ENCODE measurements around the gene ZFP91.

Gene ZFP91

DNA sequence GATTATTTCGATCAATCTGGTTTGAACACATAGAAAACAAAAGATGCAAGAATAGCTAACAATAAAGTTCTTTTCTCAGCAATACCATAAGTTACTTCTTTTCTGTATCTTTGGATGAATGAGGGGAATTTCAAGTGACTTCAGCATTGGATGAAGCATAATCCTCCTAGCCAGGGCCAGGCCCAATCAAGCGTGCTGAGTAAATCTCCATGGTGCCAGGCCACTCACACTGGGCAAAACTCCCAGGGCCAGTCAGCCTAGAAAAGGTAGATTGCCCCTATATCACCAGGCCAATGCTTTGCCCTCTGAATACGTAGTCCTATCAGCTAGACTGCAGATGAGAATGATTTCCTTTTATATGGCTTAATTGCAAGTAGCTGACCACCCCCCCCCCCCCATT lies 49.6 kb downstream of the ZFP91 start:
- DNase-seq (ENCODE audit: low read depth in 1 of 2, low spot score in 1 of 2), result no peak

DNA sequence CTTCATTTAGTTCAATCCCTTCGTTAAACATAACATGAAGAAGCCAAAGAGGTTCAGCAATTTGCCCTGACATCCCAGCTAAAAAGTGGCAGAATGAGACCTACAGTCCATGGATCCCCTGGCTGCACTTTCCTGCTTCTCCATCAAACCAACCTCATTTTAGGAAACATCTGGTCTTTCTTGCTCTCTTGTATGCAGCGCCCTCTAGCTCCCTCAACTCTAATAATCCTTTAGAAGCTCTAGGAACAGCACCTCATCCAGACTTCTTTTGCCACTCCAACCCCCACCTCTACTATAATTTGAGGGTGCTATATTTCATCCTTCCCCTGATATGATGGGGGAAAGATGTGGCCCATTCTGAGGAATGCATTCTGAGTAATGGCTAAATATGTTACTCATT lies 51.0 kb downstream of the ZFP91 start:
- DNase-seq (ENCODE audit: low read depth in 1 of 2, low spot score in 1 of 2), result no peak

DNA sequence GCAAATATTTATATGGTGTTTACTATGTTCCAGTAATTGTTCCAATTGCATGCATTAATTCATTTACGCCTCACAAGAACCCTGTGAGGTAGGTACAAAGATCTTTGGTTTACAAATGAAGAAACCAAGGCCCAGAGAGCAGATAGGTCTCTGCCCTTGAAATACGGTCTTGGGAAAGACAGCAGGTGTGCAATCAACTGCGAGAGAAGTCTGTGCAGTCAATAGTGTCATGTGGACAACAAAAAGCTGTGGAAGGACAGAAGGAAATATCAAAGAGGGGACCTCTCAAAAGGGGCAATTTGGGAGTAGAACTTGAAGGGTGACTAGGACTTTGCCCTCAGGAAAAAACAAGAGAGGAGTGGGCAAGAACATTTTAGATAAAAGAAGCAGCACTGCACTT lies 52.5 kb downstream of the ZFP91 start:
- DNase-seq (ENCODE audit: low read depth in 1 of 2, low spot score in 1 of 2), result no peak

DNA sequence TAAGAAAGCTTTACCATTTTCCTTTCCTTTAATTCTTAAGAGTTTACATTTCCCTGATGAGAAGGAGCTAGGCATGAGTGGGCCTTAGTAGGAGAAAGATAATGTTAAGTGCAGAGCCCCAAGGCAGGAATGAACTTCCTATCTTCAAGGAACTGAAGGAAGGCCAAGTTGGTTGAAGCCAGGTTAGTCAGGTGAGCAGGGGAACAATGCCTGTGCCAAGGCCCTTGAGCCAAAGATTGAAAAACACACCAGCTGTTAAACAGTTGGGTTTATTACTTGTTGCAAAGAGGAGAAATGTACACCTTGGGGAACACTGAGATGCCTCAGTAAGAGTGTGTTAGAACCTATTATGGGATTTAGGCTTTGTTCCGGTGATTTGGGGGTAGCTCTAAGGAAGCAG lies 53.6 kb downstream of the ZFP91 start:
- DNase-seq (ENCODE audit: low read depth in 1 of 2, low spot score in 1 of 2), result no peak

DNA sequence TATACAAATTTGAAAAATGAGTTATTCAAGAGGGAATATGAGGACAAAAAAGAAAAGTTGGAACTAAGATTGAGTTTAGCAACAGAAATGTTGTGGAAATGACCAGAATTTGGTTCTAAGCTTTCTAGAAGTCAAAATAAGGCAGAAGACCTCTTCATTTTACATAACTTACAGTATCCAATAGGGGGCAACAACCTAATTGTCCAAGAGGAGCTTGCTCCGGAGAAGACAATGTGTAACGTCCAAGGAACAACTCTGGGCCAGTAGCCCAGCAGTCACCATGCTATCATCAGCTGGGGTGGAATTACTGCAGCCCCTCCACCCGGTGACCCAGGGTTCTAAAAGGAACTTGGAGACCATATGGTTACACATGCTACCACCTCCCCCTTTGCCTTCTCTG lies 57.7 kb downstream of the ZFP91 start:
- no peak for DNase-seq (ENCODE audit: low read depth in 1 of 2, low spot score in 1 of 2)

DNA sequence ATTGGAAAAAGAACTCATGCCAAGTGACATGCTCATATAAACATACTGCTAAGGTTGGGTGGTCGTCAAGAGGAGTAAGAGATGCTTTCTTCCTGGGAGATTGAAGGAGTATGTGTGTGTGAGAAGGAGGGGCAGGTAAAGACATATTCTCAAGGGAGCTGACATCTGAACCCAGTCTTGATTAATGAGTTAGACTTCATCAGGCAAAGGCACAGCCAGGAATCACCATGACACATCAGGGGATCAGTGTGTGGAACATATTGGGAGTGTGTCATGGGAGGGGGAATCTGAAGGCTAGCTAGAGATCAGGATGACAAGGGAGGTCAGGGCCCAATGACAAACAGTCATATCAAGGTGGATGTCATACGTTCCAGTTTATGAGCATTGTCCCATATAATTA lies 58.5 kb downstream of the ZFP91 start:
- no peak for DNase-seq (ENCODE audit: low read depth in 1 of 2, low spot score in 1 of 2)

DNA sequence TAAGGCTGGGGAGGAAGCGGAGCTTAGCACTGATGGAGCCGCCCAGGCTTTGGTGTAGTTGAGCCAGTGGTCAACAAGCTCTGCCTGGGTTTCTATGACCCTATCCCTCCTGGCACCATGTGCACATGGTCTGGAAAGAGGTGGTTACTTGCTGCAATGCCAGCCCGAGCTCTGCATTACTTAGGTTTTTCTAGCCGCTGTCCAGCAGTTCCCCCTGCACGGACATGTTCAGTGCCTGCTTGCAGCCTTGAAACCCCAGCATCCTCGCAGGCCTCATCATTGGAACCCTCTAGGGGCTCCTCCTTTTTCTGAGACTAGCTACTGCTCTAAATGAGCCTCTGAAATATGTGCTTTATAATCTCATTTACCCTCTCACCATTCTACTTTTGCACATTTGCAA lies 60.2 kb downstream of the ZFP91 start:
- no peak for DNase-seq (ENCODE audit: low read depth in 1 of 2, low spot score in 1 of 2)

DNA sequence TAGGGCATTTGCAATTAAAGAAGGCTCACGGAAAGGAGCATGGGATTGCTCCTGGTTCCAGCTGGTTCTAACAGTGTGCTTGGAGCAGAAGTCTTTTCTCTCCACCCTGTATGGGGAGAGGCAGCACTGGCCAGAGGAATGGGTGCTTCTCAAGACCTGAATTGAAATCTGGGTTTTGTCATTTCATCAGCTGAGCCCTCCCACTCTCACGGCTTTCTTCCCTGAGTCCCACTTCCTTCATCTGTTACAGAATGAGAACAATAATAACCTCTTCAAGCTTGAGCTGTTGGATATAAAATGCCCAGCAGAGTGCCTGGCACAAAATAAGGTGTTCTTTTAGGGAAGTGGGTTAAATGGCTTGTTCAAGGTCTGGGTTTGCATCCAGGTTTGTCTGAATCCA lies 60.8 kb downstream of the ZFP91 start:
- no peak for DNase-seq (ENCODE audit: low read depth in 1 of 2, low spot score in 1 of 2)

DNA sequence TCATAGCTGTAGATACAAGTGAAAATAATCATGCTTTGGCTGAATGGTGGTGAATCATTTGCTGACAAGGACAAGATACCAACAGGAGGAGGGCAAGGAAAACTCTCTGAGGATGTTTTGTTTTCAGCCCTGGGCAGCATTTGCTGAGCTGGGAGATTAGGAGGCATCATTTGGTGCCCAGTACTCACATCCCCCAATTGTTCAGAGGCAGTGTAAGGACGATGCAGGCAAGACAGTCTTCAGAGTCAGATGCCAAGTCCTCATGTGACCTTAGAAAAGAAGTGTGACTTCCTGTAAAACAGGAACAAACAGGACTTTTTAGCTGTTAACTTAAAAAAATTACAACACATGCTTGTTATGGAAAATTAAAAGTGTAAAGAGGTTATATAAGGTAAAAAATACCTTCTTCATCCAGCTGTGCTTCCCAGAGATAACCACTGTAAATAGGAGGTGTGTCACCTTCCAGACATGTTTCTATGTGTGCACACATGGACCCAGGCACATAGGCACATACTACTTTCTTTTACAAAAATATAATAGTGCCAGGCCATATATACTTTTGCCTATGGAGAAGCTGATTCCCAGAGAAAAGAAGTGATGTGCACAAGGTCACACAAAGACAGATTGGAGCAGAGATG lies 61.6 kb downstream of the ZFP91 start:
- DNase-seq (ENCODE audit: low read depth in 1 of 2, low spot score in 1 of 2), result no peak

DNA sequence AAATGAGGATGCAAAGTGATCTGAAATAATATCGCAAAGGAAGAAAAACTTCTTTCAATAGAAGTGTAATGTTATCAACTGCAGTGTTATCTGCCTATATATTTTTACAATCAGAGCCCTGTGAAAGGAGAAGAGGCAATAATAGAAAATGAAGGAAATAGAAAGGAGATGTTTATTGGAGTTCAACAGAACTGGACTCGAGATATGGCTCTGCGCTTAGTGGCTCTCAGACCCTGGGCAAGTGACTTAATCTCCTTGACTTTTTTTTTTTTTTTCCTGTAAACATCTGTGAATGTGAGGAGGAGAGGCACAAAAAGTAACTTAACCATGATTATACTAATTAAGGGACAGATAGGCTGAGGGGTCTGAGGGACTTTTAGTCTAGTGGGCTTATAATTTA lies 62.5 kb downstream of the ZFP91 start:
- DNase-seq (ENCODE audit: low read depth in 1 of 2, low spot score in 1 of 2), result no peak

DNA sequence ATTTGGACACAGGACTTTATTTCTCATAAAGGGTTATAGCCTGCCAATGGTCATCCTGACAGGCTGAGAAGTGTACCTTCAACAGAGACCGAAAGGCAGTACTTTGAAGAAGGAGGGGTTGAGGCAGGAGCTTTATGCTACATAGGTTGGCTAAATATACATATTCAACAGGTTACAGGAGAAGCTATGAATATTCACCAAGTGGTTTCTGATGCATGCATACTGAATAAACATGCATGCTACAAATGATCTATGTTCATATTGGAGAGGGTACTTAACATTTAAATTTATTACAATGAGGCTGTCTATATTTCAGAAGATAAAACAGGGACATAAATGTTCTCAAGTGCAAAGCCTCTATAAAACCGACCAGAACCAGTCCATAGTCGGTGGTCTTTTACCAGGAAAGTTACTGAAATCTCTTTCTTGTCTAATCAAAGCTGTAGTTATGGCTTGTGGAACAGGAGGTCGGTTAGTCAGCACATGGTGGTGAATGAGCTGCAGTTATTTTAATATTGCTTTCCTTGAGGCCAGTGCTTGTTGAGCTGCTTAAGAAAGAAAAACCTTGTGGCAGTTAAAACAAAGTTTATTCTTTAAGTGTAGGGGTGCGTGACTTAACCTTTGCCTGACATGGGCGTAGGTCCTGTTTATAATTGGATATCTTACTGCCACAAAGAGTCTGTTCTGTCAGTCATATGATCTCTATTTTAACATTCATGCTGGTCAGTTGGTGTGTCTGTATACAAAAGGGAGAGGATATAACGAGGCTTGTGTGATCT lies 63.1 kb downstream of the ZFP91 start:
- DNase-seq (ENCODE audit: low read depth in 1 of 2, low spot score in 1 of 2), result no peak

DNA sequence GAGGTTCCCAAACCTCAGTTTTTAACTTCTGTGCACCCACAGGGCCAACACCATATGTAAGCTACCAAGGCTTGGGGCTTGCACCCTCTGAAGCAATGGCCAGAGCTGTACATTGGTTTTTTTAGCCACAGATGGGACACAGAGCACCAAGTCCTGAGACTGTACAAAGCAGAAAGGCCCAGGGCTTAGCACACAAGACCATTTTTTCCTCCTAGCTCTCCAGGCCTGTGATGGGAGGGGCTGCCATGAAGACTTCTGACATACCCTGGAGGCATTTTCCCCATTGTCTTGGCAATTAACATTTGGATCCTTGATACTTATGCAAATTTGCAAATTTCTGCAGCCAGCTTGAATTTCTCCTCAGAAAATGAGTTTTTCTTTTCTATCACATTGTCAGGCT lies 67.0 kb downstream of the ZFP91 start:
- no peak for DNase-seq (ENCODE audit: low read depth in 1 of 2, low spot score in 1 of 2)

DNA sequence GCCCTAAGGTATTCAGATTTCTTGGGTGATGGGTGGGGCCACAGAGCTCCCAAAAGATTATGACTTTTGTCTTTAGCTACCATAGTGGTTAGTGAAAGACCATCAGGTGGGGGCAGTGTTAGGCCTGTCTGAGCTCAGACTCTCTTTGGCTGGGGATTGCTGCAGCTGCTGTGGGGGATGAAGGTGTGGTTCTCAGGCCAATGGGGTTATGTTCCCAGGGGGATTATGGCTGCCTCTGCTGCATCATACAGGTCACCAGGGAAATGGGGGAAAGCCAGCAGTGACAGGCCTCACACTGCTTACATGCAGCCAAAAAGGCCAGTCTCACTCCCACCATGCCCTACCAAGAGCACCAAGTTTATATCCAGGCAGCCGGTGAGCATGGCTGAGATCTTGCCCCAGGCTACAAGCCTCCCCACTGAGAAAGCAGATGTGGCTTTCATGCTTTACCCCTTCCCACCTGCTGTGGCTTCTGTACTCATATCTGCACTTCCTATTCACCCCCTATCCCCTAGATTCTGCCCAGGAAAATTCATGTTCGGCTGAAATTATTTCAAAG lies 68.4 kb downstream of the ZFP91 start:
- DNase-seq (ENCODE audit: low read depth in 1 of 2, low spot score in 1 of 2), result no peak

DNA sequence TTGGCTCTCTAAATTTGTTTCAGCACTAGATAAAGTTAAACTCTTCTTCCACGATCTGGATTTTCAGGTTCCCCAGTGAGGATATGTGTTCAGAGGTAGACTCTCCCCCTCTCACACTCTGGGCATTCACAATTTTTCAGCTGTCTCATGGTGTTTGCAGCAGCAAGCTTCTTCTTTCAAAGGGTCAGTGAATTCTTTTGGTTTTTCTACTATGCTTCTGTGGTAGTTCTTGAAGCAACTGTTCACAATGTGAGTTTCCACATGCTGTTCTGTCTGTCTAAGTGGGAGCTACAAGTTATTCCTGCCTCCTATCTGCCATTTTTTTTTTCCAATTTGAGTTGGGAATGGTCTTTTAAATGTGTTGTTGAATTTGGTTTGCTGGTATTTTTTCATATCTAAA lies 69.0 kb downstream of the ZFP91 start:
- DNase-seq (ENCODE audit: low read depth in 1 of 2, low spot score in 1 of 2), result no peak

DNA sequence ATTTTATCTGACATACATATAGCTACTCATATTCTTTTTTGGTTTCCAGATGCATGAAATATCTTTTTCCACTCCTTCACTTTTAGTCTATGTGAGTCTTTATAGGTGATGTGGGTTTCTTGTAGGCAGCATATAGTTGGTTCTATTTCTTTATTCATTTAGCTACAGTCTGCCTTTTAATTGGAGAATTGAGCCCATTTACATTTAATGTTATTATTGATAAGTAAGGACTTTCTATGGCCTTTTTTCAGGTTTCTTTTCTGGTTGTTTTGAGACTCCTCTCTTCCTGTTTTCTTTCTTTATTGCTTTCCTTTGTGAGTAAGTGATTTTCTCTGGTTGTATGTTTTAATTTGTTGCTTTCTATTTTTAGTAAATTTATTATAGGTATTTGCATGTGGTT lies 70.8 kb downstream of the ZFP91 start:
- DNase-seq (ENCODE audit: low read depth in 1 of 2, low spot score in 1 of 2), result no peak

DNA sequence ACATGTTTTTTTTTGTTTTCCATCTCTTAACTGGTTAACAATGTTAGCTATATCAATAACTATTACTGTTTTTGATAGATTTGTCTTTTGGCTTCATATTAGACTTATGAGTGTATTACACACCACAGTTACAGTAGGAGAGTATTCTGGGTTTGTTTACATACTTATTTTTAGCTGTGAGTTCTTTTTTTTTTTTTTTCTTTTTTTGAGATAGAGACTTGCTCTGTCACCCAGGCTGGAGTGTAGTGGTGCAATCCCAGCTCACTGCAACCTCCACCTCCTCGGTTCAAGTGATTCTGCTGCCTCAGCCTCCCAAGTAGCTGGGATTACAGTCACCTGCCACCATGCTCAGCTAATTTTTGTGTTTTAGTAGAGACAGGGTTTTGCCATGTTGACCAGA lies 71.6 kb downstream of the ZFP91 start:
- no peak for DNase-seq (ENCODE audit: low read depth in 1 of 2, low spot score in 1 of 2)

DNA sequence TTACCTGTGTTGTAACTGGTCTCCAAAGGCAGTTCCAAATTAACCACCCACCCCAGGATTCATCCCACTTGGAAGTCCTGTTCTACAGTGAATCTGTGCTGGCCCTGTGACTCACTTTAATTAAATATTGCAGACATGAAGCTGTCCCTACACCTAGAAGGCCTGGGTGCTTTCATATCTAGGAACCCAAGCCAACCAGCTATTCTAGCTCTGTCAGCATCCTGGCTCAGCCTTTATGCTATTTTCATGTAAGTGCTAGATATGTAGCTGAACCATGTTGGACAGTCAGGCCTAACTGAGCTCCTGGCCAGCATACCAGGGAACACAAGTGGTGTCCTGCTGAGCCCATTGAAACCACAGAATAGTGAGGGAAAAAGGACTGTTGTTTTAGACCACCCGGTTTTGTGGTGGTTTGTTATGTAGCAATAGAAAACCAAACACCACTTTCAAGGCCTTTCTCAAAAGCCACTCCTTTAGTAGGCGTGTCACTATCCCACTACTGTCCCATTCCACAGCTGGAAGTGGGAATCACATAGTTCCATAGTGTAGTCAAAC lies 73.9 kb downstream of the ZFP91 start:
- no peak for DNase-seq (ENCODE audit: low read depth in 1 of 2, low spot score in 1 of 2)

DNA sequence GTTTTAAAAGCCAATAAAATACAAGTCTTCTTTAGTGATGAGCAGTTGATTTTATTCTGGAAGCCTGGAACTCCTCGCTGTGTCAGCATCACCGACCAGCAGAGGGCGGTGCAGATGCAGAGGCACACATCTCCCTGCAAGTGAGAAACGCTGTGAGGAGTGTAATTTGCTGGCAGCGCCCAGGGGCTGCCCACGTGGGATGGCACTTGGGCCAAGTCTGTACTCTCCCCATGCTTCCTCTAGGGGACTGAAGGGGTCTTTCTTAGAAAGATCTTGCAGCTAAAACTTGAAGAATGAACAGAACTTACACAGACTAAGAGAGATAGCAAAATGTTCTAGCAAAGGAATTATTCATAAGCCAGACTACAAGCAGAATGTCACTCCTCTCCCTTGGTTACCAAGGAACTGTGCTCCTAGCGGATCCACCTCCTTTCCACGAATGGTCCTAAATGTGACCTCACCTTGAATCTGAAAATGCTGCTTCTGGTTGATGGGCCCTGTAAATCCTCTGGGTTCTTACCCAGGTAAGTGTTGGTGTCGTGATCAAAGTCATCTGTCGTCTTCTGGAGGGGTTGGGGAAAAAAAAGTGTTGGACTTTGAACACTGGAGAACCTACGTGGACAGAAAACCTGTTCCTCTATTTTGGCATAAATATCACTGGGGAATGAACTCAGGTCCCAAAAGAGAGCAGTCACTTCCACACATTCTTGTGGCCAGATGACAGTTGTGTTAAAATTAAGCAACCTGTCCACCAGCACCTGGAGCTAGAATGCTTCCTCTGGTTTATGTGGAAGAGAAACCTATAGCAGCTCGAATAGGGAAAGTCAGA lies 75.4 kb downstream of the ZFP91 start:
- peak; percentile 55 to 62 for DNase-seq (ENCODE audit: low read depth in 1 of 2, low spot score in 1 of 2)

DNA sequence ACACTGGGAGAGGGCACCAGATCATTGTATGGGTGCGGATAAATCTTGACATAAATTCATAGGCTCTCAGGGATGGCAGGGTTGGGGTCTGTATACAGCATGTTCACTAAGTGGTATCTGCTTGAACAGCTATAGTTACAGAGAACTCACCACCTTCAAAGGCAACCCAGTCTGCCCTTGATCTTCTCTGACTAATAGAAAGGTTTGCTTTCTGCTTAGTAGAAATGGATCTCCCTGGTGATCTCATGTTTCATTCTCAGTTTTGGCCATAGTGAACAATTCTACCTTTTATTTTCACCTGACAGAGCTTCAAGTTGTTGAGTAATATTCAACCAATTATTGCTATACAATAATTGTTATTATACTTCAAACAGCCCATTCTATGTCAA lies 76.0 kb downstream of the ZFP91 start:
- DNase-seq (ENCODE audit: low read depth in 1 of 2, low spot score in 1 of 2), result no peak

DNA sequence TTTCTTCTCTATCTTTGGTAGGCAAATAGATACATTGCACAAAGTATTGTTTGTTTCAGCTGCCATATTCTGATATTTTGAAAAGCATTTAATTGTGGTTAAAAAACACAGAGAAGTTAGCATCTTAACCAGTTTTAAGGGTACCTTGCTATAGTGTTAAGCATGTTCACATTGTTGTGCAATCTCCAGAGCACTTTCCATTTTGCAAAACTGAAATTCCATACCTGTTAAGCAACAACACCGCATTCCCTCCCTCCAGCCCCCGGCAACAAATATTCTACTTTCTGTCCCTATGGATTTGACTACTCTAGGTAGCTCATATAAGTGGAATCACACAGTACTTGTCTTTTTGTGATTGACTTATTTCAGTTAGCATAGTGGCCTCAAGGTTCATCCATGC lies 77.5 kb downstream of the ZFP91 start:
- no peak for DNase-seq (ENCODE audit: low read depth in 1 of 2, low spot score in 1 of 2)

DNA sequence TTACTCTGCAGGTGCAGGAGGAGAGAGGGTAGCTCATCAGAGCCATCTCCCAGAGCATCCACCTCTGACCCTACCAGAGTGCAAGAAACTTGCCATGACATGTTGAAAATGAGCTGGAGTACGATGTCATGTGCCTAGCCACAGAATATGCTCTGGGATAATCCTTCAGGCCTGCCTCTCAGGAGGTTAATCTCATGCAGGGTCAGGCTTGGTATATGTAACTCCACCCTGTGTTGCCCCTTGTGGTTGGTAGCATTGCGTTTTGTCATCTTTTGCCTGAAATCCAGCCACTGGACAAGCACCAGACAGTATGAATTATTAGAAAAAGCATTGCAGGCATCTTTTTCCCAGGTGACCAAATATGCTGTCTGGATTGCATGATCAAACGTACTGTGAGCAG lies 79.8 kb downstream of the ZFP91 start:
- DNase-seq (ENCODE audit: low read depth in 1 of 2, low spot score in 1 of 2), result no peak

DNA sequence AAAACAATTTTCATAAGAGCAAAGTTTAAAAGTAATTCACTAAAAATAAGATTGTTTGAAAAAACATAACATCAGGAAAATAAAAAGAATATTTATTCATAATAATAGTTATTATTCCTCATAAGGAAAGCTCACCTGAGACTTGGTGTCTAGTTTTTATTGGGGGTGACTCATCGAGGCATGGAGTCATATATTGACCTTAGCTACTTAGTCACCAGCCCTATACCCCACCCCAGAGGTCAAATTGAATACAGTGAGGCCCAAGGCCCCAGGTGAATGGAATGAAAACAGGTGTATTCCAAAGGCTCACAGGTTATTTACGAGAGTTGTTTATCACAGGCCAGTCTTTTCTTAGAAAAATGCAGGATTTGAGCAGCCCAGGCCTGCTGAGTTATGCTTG lies 80.5 kb downstream of the ZFP91 start:
- DNase-seq (ENCODE audit: low read depth in 1 of 2, low spot score in 1 of 2), result no peak

Data from activated T-helper 1 cell treated with anti-CD3 and anti-CD28 coated beads, Interleukin-2, amount 50 U/mL, for 16 hours (primary cell).